ENCODE measurements around the gene TEX101.
"Not testable (repeated sequence)": the region's sequence is repeated elsewhere in the genome, so short reads cannot be mapped to it uniquely, and the experiment has no call there.

GRCh38 chr19:43444091-43444490 is 29.4 kb downstream of the TEX101 start:
- not testable (repeated sequence) for TF ChIP-seq CTCF (IDR thresholded peaks at IDR 0.05); EP300 (IDR thresholded peaks at IDR 0.05; ENCODE audit: low read depth); POLR2AphosphoS5 (IDR thresholded peaks at IDR 0.05); POLR2A (IDR thresholded peaks at IDR 0.05)
